GM21723 (cell line): ENCODE data around the gene DPF3.

Experiments
- ATAC-seq: cut with Tn5 transposase; IDR thresholded peaks from one replicate; pipeline ENCODE4 v1.9.1; 2021; ENCODE audit warnings: mild to moderate bottlenecking, moderate library complexity; ENCODE audit not compliant: unreplicated experiment

Gene DPF3

GRCh38 chr14:72577521-72577920 is 316.4 kb downstream of the DPF3 start:
- ATAC-seq: no peak

DNA sequence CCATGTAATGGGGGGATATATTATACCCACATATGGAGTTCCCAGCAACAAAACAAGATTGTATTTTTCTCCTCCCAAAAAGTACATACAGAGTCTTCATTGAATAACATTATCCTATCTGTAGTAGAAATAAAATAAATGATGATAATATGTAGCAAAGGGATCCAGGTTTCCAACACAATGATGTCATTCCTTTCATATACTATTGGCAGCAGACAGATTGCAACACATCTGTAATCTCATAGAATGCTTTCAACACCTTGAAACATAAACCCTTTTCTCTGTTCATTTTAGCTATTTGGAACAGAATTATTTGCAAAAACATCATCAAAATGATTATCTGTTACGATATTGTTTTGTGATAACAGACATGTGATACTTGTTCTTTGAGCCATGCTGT is 317.6 kb downstream of the DPF3 start:
- no peak for ATAC-seq

DNA sequence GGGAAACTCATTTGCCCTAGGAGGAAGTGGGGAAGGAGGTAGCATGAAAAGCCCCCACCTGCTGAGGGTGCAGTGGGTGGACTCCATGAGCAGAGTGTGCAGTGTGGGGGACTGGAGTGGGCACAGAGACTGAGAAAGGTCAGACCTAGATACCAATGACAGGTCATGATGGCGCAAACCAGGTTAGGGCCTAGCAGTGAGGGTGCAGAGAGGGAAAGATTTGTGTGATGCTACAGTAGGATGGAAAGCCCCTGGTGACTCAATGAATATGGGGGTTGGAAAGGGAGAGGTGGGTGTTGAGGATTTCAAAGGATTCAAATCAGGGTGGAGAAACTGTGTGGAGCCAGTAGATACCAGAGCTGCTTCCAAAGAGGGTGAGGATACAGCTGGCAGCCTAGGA is 319.2 kb downstream of the DPF3 start:
- ATAC-seq: no peak

DNA sequence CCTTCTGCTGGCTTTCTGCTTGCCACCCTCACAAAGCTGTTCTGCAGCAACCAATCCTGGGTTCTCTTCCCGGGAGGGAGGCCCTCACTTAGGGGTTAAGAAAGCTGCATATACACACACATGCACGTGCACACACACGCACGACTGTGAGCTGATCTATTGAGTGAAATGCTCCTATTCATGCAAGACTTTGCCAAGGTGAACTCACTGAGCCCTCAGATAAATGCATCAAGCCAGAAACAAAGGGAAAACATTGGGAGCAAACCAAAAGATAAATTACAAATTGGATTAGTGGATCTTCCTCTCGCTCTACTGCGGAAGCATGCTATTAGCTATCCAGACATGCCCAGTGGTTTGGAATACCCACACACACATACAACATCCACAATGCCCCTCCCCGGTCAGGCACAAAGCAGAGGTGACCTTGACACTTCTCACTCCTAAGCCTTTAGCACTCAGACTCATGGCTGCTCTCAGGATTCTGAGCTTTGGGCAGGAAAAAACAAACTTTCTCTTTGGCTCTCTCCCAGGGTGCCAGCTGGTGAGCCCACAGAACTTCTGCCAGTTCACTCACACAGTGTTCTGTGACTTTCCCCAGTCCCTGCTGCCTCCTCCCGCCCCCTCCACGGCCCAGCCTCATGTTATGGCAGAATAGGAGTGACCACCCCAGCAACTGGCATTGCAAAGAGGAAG is 320.0 kb downstream of the DPF3 start:
- no peak for ATAC-seq
